Astrocyte (in vitro differentiated cells and primary cell): ENCODE results near the gene FAM171A2. TPM values are rescaled to one million over a fixed set of nuclear protein-coding genes. Genes with fewer than 3 reads are reported as not detected.
A peak's percentile ranks its signal among the peaks of the same experiment; 100 is the strongest.
"Not testable (repeated sequence)": the region's sequence is repeated elsewhere in the genome, so short reads cannot be mapped to it uniquely, and the experiment has no call there.

Experiments used
- DNase-seq: peaks from one replicate; pipeline ENCODE4 v3.0.0-alpha.2; 2010; ENCODE audit warnings: low read depth
- FAIRE-seq: peaks from 2 replicates; lab custom pipeline; 2011; peaks lifted over from hg19 to GRCh38; lab: Jason Lieb, UNC
- H2AFZ ChIP-seq: 2 replicates; pipeline ENCODE4 v1.6.0; 2012; ENCODE audit warnings: low read depth, low read length, inconsistent platforms
- H3K27ac ChIP-seq: 2 replicates; pipeline ENCODE4 v1.5.1; 2011; ENCODE audit warnings: low read depth, low read length, inconsistent platforms
- H3K27me3 ChIP-seq: 2 replicates; pipeline ENCODE4 v1.6.0; 2011; ENCODE audit warnings: low read length, inconsistent platforms; ENCODE audit not compliant: insufficient read depth
- H3K36me3 ChIP-seq: 2 replicates; pipeline ENCODE4 v1.5.1; 2011; ENCODE audit warnings: low read length, inconsistent platforms; ENCODE audit not compliant: insufficient read depth
- H3K4me1 ChIP-seq: 2 replicates; pipeline ENCODE4 v1.5.1; 2011; ENCODE audit warnings: low read length, inconsistent platforms; ENCODE audit not compliant: insufficient read depth
- H3K4me2 ChIP-seq: 2 replicates; pipeline ENCODE4 v1.6.0; 2012; ENCODE audit warnings: low read length, inconsistent platforms
- H3K4me3 ChIP-seq: 2 replicates; pipeline ENCODE4 v1.5.1; 2011; ENCODE audit warnings: low read depth, mild to moderate bottlenecking, low read length, inconsistent platforms; ENCODE audit not compliant: insufficient read depth
- H3K79me2 ChIP-seq: 2 replicates; pipeline ENCODE4 v1.6.0; 2012; ENCODE audit warnings: mild to moderate bottlenecking, low read length, inconsistent platforms; ENCODE audit not compliant: insufficient read depth
- H3K9ac ChIP-seq: 2 replicates; pipeline ENCODE4 v1.6.0; 2012; ENCODE audit warnings: mild to moderate bottlenecking, low read length, inconsistent platforms
- H3K9me3 ChIP-seq: 2 replicates; pipeline ENCODE4 v1.5.1; 2012; ENCODE audit warnings: low read depth, mild to moderate bottlenecking, low read length, inconsistent platforms; ENCODE audit not compliant: insufficient read depth
- H4K20me1 ChIP-seq: 2 replicates; pipeline ENCODE4 v1.6.0; 2012; ENCODE audit warnings: low read length, inconsistent platforms; ENCODE audit not compliant: insufficient read depth
- H3K27ac Mint-ChIP-seq: one replicate; pipeline ENCODE4 v1.8.0; 2021; ENCODE audit warnings: mild to moderate bottlenecking, mixed read lengths; ENCODE audit not compliant: unreplicated experiment
- H3K27me3 Mint-ChIP-seq: one replicate; pipeline ENCODE4 v1.8.0; 2021; ENCODE audit warnings: low read depth, mixed read lengths; ENCODE audit not compliant: unreplicated experiment
- H3K36me3 Mint-ChIP-seq: one replicate; pipeline ENCODE4 v1.8.0; 2021; ENCODE audit warnings: low read depth, mixed read lengths; ENCODE audit not compliant: unreplicated experiment
- H3K4me1 Mint-ChIP-seq: one replicate; pipeline ENCODE4 v1.8.0; 2021; ENCODE audit warnings: low read depth, mixed read lengths; ENCODE audit not compliant: unreplicated experiment
- H3K4me3 Mint-ChIP-seq: one replicate; pipeline ENCODE4 v1.8.0; 2021; ENCODE audit warnings: mild to moderate bottlenecking, moderate library complexity, mixed read lengths; ENCODE audit not compliant: unreplicated experiment
- H3K9me3 Mint-ChIP-seq: one replicate; pipeline ENCODE4 v1.8.0; 2021; ENCODE audit warnings: mild to moderate bottlenecking, mixed read lengths; ENCODE audit not compliant: unreplicated experiment
- EZH2 ChIP-seq: IDR thresholded peaks from 2 replicates; pipeline ENCODE4 v1.6.1; 2012; ENCODE audit warnings: mild to moderate bottlenecking, low read length, inconsistent platforms; ENCODE audit not compliant: insufficient read depth
- total RNA-seq: library from RNA; stranded (reverse); gene quantifications from 2 replicates; pipeline ENCODE4 v1.2.1, GENCODE V29; 2021
- TF ChIP-seq, protein P1 (sequence below): IDR thresholded peaks from 2 replicates; pipeline ENCODE4 v1.5.1; 2011; ENCODE audit warnings: low read depth, mild to moderate bottlenecking, inconsistent platforms, low read length, moderate library complexity; ENCODE audit not compliant: insufficient read depth

The FAM171A2 gene
- total RNA-seq, 1 donor from 2014 or later = 18.2 TPM

GRCh38 chr17:44331249-44331760, 32.3 kb downstream of the FAM171A2 start:
- Histone ChIP-seq H3K9ac (no peak overlapping the region), H3K9me3 (no peaks in the 10 kb centered on the region), H3K4me1 (no peaks in the 10 kb centered on the region), H4K20me1 (no peaks in the 10 kb centered on the region), H3K79me2 (no peaks in the 10 kb centered on the region), H3K4me2 (no peak overlapping the region), H3K27ac (no peak overlapping the region), H2AFZ (no peak overlapping the region), H3K36me3 (no peaks in the 10 kb centered on the region), H3K27me3 (peaks cover 3% of the 10 kb centered on the region), H3K4me3 (no peak overlapping the region)
- DNase-seq (peak; percentile 16), FAIRE-seq (no peak)
- Mint-ChIP-seq H3K27ac (no peak overlapping the region), H3K27me3 (peaks cover 9% of the 10 kb centered on the region), H3K4me3 (no peak overlapping the region), H3K4me1 (peaks cover 2% of the 10 kb centered on the region), H3K9me3 (no peaks in the 10 kb centered on the region), H3K36me3 (no peaks in the 10 kb centered on the region)
- TF ChIP-seq EZH2 = no peak
- TF ChIP-seq, protein P1, sequence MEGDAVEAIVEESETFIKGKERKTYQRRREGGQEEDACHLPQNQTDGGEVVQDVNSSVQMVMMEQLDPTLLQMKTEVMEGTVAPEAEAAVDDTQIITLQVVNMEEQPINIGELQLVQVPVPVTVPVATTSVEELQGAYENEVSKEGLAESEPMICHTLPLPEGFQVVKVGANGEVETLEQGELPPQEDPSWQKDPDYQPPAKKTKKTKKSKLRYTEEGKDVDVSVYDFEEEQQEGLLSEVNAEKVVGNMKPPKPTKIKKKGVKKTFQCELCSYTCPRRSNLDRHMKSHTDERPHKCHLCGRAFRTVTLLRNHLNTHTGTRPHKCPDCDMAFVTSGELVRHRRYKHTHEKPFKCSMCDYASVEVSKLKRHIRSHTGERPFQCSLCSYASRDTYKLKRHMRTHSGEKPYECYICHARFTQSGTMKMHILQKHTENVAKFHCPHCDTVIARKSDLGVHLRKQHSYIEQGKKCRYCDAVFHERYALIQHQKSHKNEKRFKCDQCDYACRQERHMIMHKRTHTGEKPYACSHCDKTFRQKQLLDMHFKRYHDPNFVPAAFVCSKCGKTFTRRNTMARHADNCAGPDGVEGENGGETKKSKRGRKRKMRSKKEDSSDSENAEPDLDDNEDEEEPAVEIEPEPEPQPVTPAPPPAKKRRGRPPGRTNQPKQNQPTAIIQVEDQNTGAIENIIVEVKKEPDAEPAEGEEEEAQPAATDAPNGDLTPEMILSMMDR = peak; percentile 83

- H3K36me3 Mint-ChIP-seq, H3K4me3 Mint-ChIP-seq: not testable (repeated sequence)
Measured at GRCh38 chr17:44330263-44330662, 33.4 kb downstream of the FAM171A2 start.

GRCh38 chr17:44329516-44329915, 34.1 kb downstream of the FAM171A2 start:
- not testable (repeated sequence) for FAIRE-seq, H3K27ac ChIP-seq, H3K36me3 ChIP-seq, H4K20me1 ChIP-seq, H3K36me3 Mint-ChIP-seq, H3K4me1 Mint-ChIP-seq, H3K9ac ChIP-seq, H3K9me3 ChIP-seq, H3K4me3 Mint-ChIP-seq, H3K4me2 ChIP-seq, H3K4me1 ChIP-seq, H3K9me3 Mint-ChIP-seq, H3K27ac Mint-ChIP-seq, H3K79me2 ChIP-seq, H2AFZ ChIP-seq, DNase-seq, H3K27me3 Mint-ChIP-seq, H3K27me3 ChIP-seq, H3K4me3 ChIP-seq

More at GRCh38 chr17:44330263-44330662, 33.4 kb downstream of the FAM171A2 start:
- not testable (repeated sequence) for H2AFZ ChIP-seq, H3K27me3 ChIP-seq, H3K27ac Mint-ChIP-seq, H3K4me1 ChIP-seq, H3K9me3 ChIP-seq, DNase-seq, H4K20me1 ChIP-seq, H3K36me3 ChIP-seq, FAIRE-seq, H3K9me3 Mint-ChIP-seq, H3K79me2 ChIP-seq, H3K4me2 ChIP-seq, H3K9ac ChIP-seq, H3K27ac ChIP-seq, H3K4me1 Mint-ChIP-seq, H3K27me3 Mint-ChIP-seq, H3K4me3 ChIP-seq
